GM12865 (cell line): Measurements from ENCODE around the gene GRIN2C.

Source experiments
- DNase-seq: peaks from one replicate; pipeline ENCODE4 v3.0.0; 2010; ENCODE audit warnings: low read depth
- H3K4me3 ChIP-seq: 2 replicates; pipeline ENCODE4 v1.5.1; 2011; ENCODE audit warnings: mild to moderate bottlenecking, low read depth, low read length, control low read depth
- CTCF ChIP-seq: IDR thresholded peaks from 2 replicates; pipeline ENCODE4 v1.5.1; 2011; ENCODE audit warnings: low read length, control low read depth, low read depth, inconsistent platforms; ENCODE audit not compliant: insufficient read depth; ENCODE audit errors: missing control alignments

Gene GRIN2C

DNA sequence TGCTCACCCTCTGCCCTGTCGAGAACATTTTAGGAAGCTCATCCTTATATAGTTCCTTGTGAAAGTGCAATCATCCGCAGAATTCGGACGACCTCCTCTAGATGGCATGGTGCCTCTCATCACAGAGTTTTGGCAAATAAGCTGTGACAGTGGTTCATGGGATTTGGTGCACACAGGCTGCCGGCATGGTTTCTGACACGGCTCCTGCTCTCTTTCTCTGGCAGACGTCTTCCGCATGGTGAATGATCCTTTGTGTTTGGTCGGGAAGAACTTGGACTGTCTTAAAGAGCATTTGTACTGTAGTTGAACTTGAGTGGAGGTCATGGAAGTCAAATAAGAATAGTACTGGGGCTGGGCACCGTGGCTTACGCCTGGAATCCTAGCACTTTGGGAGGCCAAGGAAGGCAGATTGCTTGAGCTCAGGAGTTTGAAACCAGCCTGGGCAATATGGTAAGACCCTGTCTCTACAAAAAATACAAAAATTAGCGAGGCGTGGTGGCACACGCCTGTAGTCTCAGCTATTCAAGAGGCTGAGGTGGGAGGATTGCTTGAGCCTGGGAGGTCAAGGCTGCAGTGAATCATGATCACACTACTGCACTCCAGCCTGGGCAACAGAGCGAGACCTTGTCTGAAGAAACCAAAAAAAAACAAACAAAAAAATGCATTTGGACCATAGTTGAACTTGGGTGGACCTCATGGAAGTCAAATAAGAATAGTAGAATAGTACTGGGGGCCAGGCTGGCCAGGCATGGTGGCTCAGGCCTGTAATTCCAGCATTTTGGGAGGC, 48.8 kb downstream of the GRIN2C start:
- no peak for DNase-seq
- no peak overlapping the region for H3K4me3 ChIP-seq
- TF ChIP-seq CTCF = no peak

- H3K4me3 ChIP-seq = no peak overlapping the region
- no peak for DNase-seq
- TF ChIP-seq CTCF = no peak
Observed at GRCh38 chr17:74808714-74809430, 50.8 kb downstream of the GRIN2C start.

DNA sequence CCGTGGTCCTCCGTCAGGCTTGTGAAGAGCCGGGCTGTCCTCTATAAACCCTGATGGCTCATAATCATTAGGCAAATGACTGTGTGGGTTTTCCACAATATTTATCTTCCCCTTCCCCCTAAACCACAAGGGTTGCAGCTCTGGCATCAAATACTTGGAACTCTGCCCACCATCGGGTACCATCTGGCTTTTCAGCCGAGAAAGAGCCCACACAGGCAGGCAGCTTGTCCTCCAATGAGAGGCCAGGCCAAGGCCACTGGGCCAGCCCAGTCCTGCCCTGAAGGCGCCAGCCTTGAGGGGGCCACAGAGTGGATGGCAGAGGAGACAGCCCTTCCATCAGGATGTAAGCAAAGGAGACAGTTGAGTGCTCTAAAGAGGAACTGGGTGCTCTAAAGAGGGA, 51.8 kb downstream of the GRIN2C start:
- TF ChIP-seq CTCF = no peak
- no peak for DNase-seq
- no peak overlapping the region for H3K4me3 ChIP-seq

DNA sequence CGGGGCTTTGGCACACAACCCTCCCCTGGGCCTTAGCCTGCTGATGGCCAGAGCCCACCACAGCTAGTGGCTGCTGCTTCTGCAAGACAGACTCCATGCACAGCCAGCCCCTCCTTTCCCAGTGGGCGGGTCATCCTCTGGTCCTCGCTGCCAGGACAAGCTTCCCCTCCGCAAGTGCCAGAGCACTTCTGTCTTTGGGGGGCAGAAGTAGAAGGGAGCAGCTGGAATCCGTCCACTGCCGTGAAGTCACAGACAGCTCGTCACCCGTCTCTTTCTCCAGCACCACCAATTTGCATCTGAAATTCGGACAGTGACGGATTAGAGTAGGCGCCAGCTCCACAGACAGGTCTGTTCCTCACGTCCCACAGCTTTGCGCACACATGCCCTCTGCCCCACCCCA, 52.2 kb downstream of the GRIN2C start:
- no peak overlapping the region for H3K4me3 ChIP-seq
- no peak for TF ChIP-seq CTCF
- DNase-seq = no peak

GRCh38 chr17:74806334-74806733, 53.4 kb downstream of the GRIN2C start:
- TF ChIP-seq CTCF = no peak
- no peak for DNase-seq
- no peak overlapping the region for H3K4me3 ChIP-seq

DNA sequence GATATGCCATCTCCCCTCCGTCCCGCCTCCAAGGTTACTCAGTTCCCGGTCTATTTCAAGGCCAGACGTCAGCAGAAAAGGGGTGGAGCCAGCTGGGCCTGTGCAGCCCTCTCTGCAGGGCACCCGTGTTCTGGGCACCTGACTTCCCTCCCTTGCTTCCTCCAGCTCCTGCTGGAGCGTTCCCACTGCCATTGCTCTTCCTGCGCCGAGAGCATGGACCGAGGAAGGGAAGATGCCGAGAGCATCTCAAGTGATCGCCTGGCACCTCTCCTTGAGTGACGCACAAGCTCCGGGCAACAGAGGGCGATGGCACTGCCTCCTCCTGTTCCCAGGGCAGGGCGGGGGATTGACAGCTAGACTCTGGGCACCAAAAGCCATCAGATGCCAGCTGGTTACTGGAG, 54.1 kb downstream of the GRIN2C start:
- TF ChIP-seq CTCF = no peak
- DNase-seq = no peak
- H3K4me3 ChIP-seq = no peak overlapping the region
